ENCODE data around the gene CACNG4.

DNA sequence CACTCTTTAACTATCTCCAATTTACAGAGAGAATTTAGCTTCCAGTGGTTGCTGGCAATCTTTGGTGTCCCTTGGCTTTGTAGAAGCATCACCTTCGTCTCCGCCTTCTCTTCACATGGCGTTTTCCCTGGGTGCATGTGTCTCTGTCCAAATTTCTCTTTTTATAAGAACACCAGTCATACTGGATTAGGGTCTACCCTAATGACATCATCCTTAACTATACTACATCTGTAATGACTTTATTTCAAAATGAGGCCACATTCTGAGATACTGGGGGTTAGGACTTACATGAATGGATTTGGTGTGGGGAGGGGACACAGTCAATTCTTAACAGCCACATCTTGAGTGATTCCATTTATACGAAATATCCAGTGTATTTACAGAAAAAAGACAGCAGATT is 22.2 kb downstream of the CACNG4 start:
- TF ChIP-seq, protein P1, sequence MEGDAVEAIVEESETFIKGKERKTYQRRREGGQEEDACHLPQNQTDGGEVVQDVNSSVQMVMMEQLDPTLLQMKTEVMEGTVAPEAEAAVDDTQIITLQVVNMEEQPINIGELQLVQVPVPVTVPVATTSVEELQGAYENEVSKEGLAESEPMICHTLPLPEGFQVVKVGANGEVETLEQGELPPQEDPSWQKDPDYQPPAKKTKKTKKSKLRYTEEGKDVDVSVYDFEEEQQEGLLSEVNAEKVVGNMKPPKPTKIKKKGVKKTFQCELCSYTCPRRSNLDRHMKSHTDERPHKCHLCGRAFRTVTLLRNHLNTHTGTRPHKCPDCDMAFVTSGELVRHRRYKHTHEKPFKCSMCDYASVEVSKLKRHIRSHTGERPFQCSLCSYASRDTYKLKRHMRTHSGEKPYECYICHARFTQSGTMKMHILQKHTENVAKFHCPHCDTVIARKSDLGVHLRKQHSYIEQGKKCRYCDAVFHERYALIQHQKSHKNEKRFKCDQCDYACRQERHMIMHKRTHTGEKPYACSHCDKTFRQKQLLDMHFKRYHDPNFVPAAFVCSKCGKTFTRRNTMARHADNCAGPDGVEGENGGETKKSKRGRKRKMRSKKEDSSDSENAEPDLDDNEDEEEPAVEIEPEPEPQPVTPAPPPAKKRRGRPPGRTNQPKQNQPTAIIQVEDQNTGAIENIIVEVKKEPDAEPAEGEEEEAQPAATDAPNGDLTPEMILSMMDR (IDR thresholded peaks at IDR 0.05), result no peak
- TF ChIP-seq POLR2A (IDR thresholded peaks at IDR 0.05), result no peak

All from vagina (tissue), 2 donors.